Nucleus accumbens (tissue), 56 donors: ENCODE data around the gene KMT2B.

ENCODE experiments used
- DNase-seq, 56 donors: peaks; one replicate each; lab custom pipeline; 2025; lab: John Stamatoyannopoulos, UW

Gene KMT2B

GRCh38 chr19:35775298-35776101 is 57.7 kb downstream of the KMT2B start, which contains the start of gene ARHGAP33:
Gene ARHGAP33, plus strand, starts transcription at chr19:35775564. Its CDS starts 95 bp downstream, at chr19:35775659.
- peak; percentile 46 to 100 (median 95) for DNase-seq

- DNase-seq = peak in 8 of 56 donors; percentile 20 to 34 (median 28)
These were observed 58.4 kb downstream of the KMT2B start for GRCh38 chr19:35776102-35776788.

GRCh38 chr19:35777086-35777841 is 59.5 kb downstream of the KMT2B start:
- peak in 33 of 56 donors; percentile 6 to 50 (median 30) for DNase-seq

GRCh38 chr19:35777961-35778360 is 60.2 kb downstream of the KMT2B start:
- no peak for DNase-seq

- peak in 14 of 56 donors; percentile 1 to 62 (median 24) for DNase-seq
These were observed 61.2 kb downstream of the KMT2B start for GRCh38 chr19:35779033-35779432.

GRCh38 chr19:35780058-35780457 is 62.3 kb downstream of the KMT2B start:
- DNase-seq = no peak

GRCh38 chr19:35780717-35781116 is 62.9 kb downstream of the KMT2B start:
- no peak for DNase-seq

- DNase-seq = no peak
These were observed 63.8 kb downstream of the KMT2B start for GRCh38 chr19:35781650-35782049.

- DNase-seq = no peak
These were observed 64.8 kb downstream of the KMT2B start for GRCh38 chr19:35782589-35782988.

GRCh38 chr19:35783469-35784434 is 65.9 kb downstream of the KMT2B start:
- no peak for DNase-seq

- DNase-seq = no peak
These were observed 66.9 kb downstream of the KMT2B start for GRCh38 chr19:35784503-35785338.

- DNase-seq = no peak
These were observed 67.5 kb downstream of the KMT2B start for GRCh38 chr19:35785339-35785627.

GRCh38 chr19:35786299-35787160 is 68.7 kb downstream of the KMT2B start:
- no peak for DNase-seq

GRCh38 chr19:35787227-35787799 is 69.5 kb downstream of the KMT2B start:
- no peak for DNase-seq
